ENCODE data around the gene GGN. TPM values are rescaled to one million over a fixed set of nuclear protein-coding genes. Genes with fewer than 3 reads are reported as not detected.

Gene GGN
- total RNA-seq, 1 donor from 2014 or later: 1.5 TPM

DNA sequence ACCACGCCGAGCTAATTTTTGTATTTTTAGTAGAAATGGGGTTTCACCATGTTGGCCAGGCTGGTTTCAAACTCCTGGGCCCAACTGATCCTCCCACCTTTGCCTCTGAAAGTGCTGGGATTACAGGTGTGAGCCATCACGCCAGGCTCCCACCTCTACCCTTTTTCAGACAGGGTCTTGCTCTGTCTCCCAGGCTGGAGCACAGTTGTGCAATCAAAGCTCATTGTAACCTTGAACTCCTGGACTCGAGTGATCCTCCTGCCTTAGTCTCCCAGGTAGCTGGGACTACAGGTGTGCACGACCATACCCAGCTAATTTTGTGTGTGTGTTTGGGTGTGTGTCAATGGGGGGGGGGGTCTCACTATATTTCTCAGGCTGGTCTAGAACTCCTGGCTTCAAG lies 36.4 kb upstream of the GGN start:
- Mint-ChIP-seq H3K27me3 (ENCODE audit: low read depth) (peaks cover 17% of the 10 kb centered on the region), H3K4me3 (ENCODE audit: unreplicated experiment) (no peak overlapping the region), H3K27ac (ENCODE audit: unreplicated experiment) (no peak overlapping the region), H3K36me3 (ENCODE audit: low read depth) (no peaks in the 10 kb centered on the region), H3K4me1 (ENCODE audit: low read depth) (no peaks in the 10 kb centered on the region), H3K9me3 (ENCODE audit: low read depth) (no peaks in the 10 kb centered on the region)
- TF ChIP-seq CTCF (IDR thresholded peaks at IDR 0.05): no peak
- no peak for DNase-seq (ENCODE audit: low spot score)

DNA sequence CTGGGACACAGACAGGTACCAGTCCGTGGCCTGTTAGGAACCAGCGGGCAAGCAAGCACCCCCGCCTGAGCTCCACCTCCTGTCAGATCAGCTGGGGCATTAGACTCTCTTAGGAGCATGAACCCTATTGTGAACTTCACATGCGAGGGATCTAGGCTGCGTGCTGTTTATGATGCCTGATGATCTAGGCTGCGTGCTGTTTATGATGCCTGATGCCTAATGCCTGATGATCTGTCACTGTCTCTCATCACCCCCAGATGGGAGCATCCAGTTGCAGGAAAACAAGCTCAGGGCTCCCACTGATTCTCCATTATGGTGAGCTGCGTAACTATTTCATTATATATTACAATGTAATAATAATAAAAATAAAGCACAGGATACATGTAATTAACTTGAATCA lies 34.6 kb upstream of the GGN start:
- Mint-ChIP-seq H3K27me3 (ENCODE audit: low read depth) (peaks cover 24% of the 10 kb centered on the region), H3K36me3 (ENCODE audit: low read depth) (no peaks in the 10 kb centered on the region), H3K9me3 (ENCODE audit: low read depth) (no peaks in the 10 kb centered on the region), H3K4me1 (ENCODE audit: low read depth) (peaks cover 7% of the 10 kb centered on the region), H3K4me3 (ENCODE audit: unreplicated experiment) (no peak overlapping the region), H3K27ac (ENCODE audit: unreplicated experiment) (no peak overlapping the region)
- no peak for DNase-seq (ENCODE audit: low spot score)
- no peak for TF ChIP-seq CTCF (IDR thresholded peaks at IDR 0.05)

- Mint-ChIP-seq H3K27me3 (ENCODE audit: low read depth) (peaks cover 30% of the 10 kb centered on the region), H3K36me3 (ENCODE audit: low read depth) (no peaks in the 10 kb centered on the region), H3K9me3 (ENCODE audit: low read depth) (no peaks in the 10 kb centered on the region), H3K27ac (ENCODE audit: unreplicated experiment) (no peak overlapping the region), H3K4me3 (ENCODE audit: unreplicated experiment) (no peak overlapping the region), H3K4me1 (ENCODE audit: low read depth) (peaks cover 11% of the 10 kb centered on the region)
- no peak for TF ChIP-seq CTCF (IDR thresholded peaks at IDR 0.05)
- no peak for DNase-seq (ENCODE audit: low spot score)
These were observed 34.0 kb upstream of the GGN start for GRCh38 chr19:38421856-38422255.

DNA sequence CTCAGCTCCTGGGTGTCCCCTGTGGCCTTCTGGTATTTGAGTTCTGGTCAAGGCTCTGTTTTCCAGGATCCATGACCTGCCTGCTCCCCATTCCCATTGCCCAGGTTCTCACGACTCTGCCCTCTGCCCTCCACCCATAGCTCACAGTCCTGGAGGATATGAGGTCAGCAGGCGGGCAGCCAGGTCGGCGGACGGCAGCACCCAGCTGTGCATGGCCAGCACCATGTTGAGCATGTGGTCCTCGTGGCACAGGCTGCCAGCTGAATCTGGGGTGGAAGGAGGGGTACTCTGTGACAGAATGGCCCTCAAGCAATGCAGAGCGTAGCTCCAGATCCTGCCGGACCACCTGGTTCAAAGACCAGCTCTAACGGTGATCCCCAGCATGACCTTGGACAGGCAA lies 33.1 kb upstream of the GGN start:
- H3K36me3 Mint-ChIP-seq (ENCODE audit: low read depth): no peaks in the 10 kb centered on the region
- DNase-seq (ENCODE audit: low spot score): no peak
- H3K27me3 Mint-ChIP-seq (ENCODE audit: low read depth): peaks cover 31% of the 10 kb centered on the region
- no peak overlapping the region for H3K27ac Mint-ChIP-seq (ENCODE audit: unreplicated experiment)
- H3K9me3 Mint-ChIP-seq (ENCODE audit: low read depth): no peaks in the 10 kb centered on the region
- peaks cover 11% of the 10 kb centered on the region for H3K4me1 Mint-ChIP-seq (ENCODE audit: low read depth)
- TF ChIP-seq CTCF (IDR thresholded peaks at IDR 0.05): no peak
- no peak overlapping the region for H3K4me3 Mint-ChIP-seq (ENCODE audit: unreplicated experiment)

- peaks cover 11% of the 10 kb centered on the region for H3K4me1 Mint-ChIP-seq (ENCODE audit: low read depth)
- H3K27me3 Mint-ChIP-seq (ENCODE audit: low read depth): peaks cover 29% of the 10 kb centered on the region
- no peak overlapping the region for H3K27ac Mint-ChIP-seq (ENCODE audit: unreplicated experiment)
- H3K4me3 Mint-ChIP-seq (ENCODE audit: unreplicated experiment): peak overlapping the region; percentile 62
- no peak for DNase-seq (ENCODE audit: low spot score)
- H3K9me3 Mint-ChIP-seq (ENCODE audit: low read depth): no peaks in the 10 kb centered on the region
- no peaks in the 10 kb centered on the region for H3K36me3 Mint-ChIP-seq (ENCODE audit: low read depth)
- TF ChIP-seq CTCF (IDR thresholded peaks at IDR 0.05): peak; percentile 17
These were observed 30.0 kb upstream of the GGN start for GRCh38 chr19:38417544-38418506.
